ENCODE results near the gene FAM3A.

FAM3A gene

GRCh38 chrX:154458954-154459778, 56.9 kb downstream of the FAM3A start:
- DNase-seq, result no peak

GRCh38 chrX:154458116-154458953, 57.7 kb downstream of the FAM3A start, which contains the start of gene PLXNA3:
TSS of gene PLXNA3 (plus strand) at chrX:154458281. CDS start at chrX:154460184, 1,903 bp downstream.
- DNase-seq, result peak; percentile 67

- DNase-seq, result peak; percentile 42
These were observed 58.4 kb downstream of the FAM3A start for GRCh38 chrX:154457491-154458115.

Data from stimulated activated CD4-positive, alpha-beta T cell treated with anti-CD3 and anti-CD28 coated beads, Interleukin-4, amount 100 ng/mL, for 1 hour (primary cell).